OCI-LY7 (cell line): ENCODE results near the gene WNT16. TPM values are rescaled to one million over a fixed set of nuclear protein-coding genes. Genes with fewer than 3 reads are reported as not detected.

Source experiments
- BruUV-seq: library from RNA; stranded (reverse); fragments of 400-500 nt; replicated peaks from 2 replicates; lab custom pipeline; 2021; lab: Mats Ljungman, UMichigan
- CTCF ChIA-PET: fragments of 300-600 bp; sonication (Branson Sonifier 250); formaldehyde crosslinking; loops from one replicate; lab custom pipeline; 2022; ENCODE audit warnings: antibody characterized with exemption; ENCODE audit not compliant: unreplicated experiment; lab: Charles Lee
- POLR2A ChIA-PET: fragments of 300-600 bp; sonication (Branson Sonifier 250); formaldehyde crosslinking; loops from one replicate; lab custom pipeline; 2022; ENCODE audit warnings: antibody characterized with exemption; lab: Charles Lee
- DNase-seq: peaks from one replicate; pipeline ENCODE4 v3.0.0-alpha.2; 2015; ENCODE audit warnings: low spot score
- H2AFZ ChIP-seq: fragments of 200-600 bp; sonication (generic), shearing (Covaris generic); 2 replicates; pipeline ENCODE4 v1.6.1; 2014; ENCODE audit warnings: mild to moderate bottlenecking, antibody characterized with exemption, low read length, moderate library complexity
- H3K27ac ChIP-seq: fragments of 200-600 bp; sonication (generic); 2 replicates; pipeline ENCODE4 v1.5.1; 2014; ENCODE audit warnings: mixed run types, low read depth, mild to moderate bottlenecking, moderate library complexity, low read length, inconsistent platforms; ENCODE audit not compliant: poor library complexity, severe bottlenecking
- H3K36me3 ChIP-seq: fragments of 200-600 bp; sonication (generic); 2 replicates; pipeline ENCODE4 v1.6.1; 2014; ENCODE audit warnings: mild to moderate bottlenecking, antibody characterized with exemption, low read length, moderate library complexity, mixed read lengths; ENCODE audit not compliant: insufficient read depth
- H3K4me1 ChIP-seq: fragments of 200-600 bp; sonication (generic); 2 replicates; pipeline ENCODE4 v1.5.1; 2014; ENCODE audit warnings: mild to moderate bottlenecking, low read length; ENCODE audit not compliant: insufficient read depth, poor library complexity, severe bottlenecking
- H3K4me2 ChIP-seq: fragments of 200-600 bp; sonication (generic); 2 replicates; pipeline ENCODE4 v1.6.1; 2014; ENCODE audit warnings: mild to moderate bottlenecking, low read length
- H3K4me3 ChIP-seq: fragments of 200-600 bp; sonication (generic); 2 replicates; pipeline ENCODE4 v1.5.1; 2014; ENCODE audit warnings: mild to moderate bottlenecking, low read depth, low read length; ENCODE audit not compliant: poor library complexity, severe bottlenecking
- H3K79me2 ChIP-seq: fragments of 200-600 bp; sonication (generic); 2 replicates; pipeline ENCODE4 v1.6.1; 2016; ENCODE audit warnings: low read depth, mild to moderate bottlenecking, low read length, moderate library complexity, mixed read lengths; ENCODE audit not compliant: insufficient read depth
- H3K9me2 ChIP-seq: fragments of 200-600 bp; sonication (generic); 2 replicates; pipeline ENCODE4 v1.6.1; 2016; ENCODE audit warnings: mild to moderate bottlenecking, low read length, mixed read lengths; ENCODE audit not compliant: insufficient read depth
- H3K9me3 ChIP-seq: fragments of 200-600 bp; sonication (generic); 2 replicates; pipeline ENCODE4 v1.6.1; 2014; ENCODE audit warnings: mild to moderate bottlenecking, mixed run types, low read length, mixed read lengths
- H4K20me1 ChIP-seq: fragments of 200-600 bp; sonication (generic); 2 replicates; pipeline ENCODE4 v1.6.1; 2014; ENCODE audit warnings: mild to moderate bottlenecking, antibody characterized with exemption, low read length, moderate library complexity, mixed read lengths; ENCODE audit not compliant: insufficient read depth
- EZH2phosphoT487 ChIP-seq: fragments of 200-600 bp; sonication (generic); IDR thresholded peaks from 2 replicates; pipeline ENCODE4 v1.6.1; 2018; ENCODE audit warnings: low read depth, borderline replicate concordance, mild to moderate bottlenecking, mixed run types, antibody characterized with exemption, low read length, moderate library complexity, mixed read lengths
- intact Hi-C: fragments of 100-400 bp; cut with micrococcal nuclease; formaldehyde crosslinking; loops from one replicate; pipeline ENCODE4 v1.10.0; 2022; ENCODE audit not compliant: unreplicated experiment
- total RNA-seq, 2 experiments: library from RNA; depleted of rRNA in 1 of 2; stranded (reverse); fragments of >200 nt in 1 of 2; shearing (Covaris generic) in 1 of 2; gene quantifications; 2 replicates each; pipeline ENCODE4 v1.2.3, GENCODE V29; 2014 to 2022
- TF ChIP-seq, protein P1 (sequence below): fragments of 200-600 bp; sonication (generic); conservative IDR thresholded peaks from 2 replicates; pipeline ENCODE4 v1.5.1; 2014; ENCODE audit warnings: mild to moderate bottlenecking, antibody characterized with exemption, low read length, moderate library complexity, mixed read lengths

The WNT16 gene
- total RNA-seq, 2 experiments from 2014 or later, result not detected

DNA sequence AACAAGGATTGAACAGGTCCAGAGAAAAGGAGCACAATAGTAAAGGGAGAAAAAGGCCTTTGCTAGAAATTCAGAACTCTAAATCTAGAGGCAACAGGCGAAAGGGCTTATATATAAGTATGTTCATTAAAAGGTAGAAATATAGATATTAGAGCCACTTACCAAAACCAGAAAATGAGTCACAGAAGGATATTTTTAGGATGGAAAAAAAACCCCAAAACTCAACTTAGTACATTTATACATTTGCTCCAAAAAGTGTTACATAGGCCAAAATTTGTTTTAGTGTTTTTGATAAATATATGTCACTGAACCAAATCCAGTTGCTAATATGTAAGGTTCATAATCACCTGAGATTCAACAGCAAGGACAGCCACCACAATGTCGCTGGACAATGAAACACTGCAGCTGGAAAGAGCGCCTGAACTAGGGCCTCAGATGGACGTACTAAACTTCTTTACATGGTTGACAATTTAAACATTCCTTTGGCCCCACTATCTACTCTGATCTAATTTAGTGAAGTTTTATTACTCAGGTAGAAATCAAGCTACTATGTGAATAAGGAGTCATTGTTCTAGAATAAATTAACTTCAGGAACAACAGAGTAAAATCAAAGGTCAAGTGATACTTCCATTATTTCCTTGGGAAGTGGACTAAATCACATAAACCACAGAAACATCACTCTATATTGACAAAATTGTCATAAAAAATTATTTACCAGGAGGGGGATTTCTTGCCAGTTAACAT is 56.4 kb downstream of the WNT16 start:
- intact Hi-C loops, result no loop called here
- no TSS peak for BruUV-seq
- ChIA-PET POLR2A (interaction anchor here (0.6 to 4.2 kb wide), 5 partner anchors 10 to 13 kb away, joined by 3 to 21 read pairs (median 5); partner anchors contain the start of gene FAM3C), CTCF (interaction anchor here (1.2 kb wide), 1 partner anchor 11 kb away, joined by 6 read pairs; the partner anchor contains the start of gene FAM3C)
- no peak for DNase-seq
- no peak for TF ChIP-seq EZH2phosphoT487
- H3K27ac ChIP-seq, result no peak overlapping the region
- no peak overlapping the region for H2AFZ ChIP-seq
- H3K4me3 ChIP-seq, result no peak overlapping the region
- no peaks in the 10 kb centered on the region for H3K9me3 ChIP-seq
- peaks cover 13% of the 10 kb centered on the region for H3K36me3 ChIP-seq
- peaks cover 50% of the 10 kb centered on the region for H3K4me1 ChIP-seq
- peaks cover 32% of the 10 kb centered on the region for H4K20me1 ChIP-seq
- H3K79me2 ChIP-seq, result peaks cover 78% of the 10 kb centered on the region
- H3K9me2 ChIP-seq, result no peaks in the 10 kb centered on the region
- H3K4me2 ChIP-seq, result peak overlapping the region; percentile 28; the same call in 1 of the 2 replicates

GRCh38 chr7:121385800-121386179 is 57.0 kb downstream of the WNT16 start:
- ChIA-PET POLR2A (interaction anchor here (0.6 to 4.2 kb wide), 8 partner anchors 9 to 16 kb away, joined by 3 to 21 read pairs (median 4); partner anchors contain the start of gene FAM3C), CTCF (interaction anchor here (1.2 kb wide), 1 partner anchor 10 kb away, joined by 6 read pairs; the partner anchor contains the start of gene FAM3C)
- Histone ChIP-seq H3K9me3 (no peaks in the 10 kb centered on the region), H3K9me2 (no peaks in the 10 kb centered on the region), H3K36me3 (peaks cover 9% of the 10 kb centered on the region), H3K4me3 (no peak overlapping the region), H3K79me2 (peaks cover 78% of the 10 kb centered on the region), H3K27ac (no peak overlapping the region), H2AFZ (no peak overlapping the region), H4K20me1 (peaks cover 34% of the 10 kb centered on the region), H3K4me2 (peak overlapping the region; percentile 28; the same call in 1 of the 2 replicates), H3K4me1 (peaks cover 50% of the 10 kb centered on the region)
- TF ChIP-seq, protein P1, sequence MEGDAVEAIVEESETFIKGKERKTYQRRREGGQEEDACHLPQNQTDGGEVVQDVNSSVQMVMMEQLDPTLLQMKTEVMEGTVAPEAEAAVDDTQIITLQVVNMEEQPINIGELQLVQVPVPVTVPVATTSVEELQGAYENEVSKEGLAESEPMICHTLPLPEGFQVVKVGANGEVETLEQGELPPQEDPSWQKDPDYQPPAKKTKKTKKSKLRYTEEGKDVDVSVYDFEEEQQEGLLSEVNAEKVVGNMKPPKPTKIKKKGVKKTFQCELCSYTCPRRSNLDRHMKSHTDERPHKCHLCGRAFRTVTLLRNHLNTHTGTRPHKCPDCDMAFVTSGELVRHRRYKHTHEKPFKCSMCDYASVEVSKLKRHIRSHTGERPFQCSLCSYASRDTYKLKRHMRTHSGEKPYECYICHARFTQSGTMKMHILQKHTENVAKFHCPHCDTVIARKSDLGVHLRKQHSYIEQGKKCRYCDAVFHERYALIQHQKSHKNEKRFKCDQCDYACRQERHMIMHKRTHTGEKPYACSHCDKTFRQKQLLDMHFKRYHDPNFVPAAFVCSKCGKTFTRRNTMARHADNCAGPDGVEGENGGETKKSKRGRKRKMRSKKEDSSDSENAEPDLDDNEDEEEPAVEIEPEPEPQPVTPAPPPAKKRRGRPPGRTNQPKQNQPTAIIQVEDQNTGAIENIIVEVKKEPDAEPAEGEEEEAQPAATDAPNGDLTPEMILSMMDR, result no peak
- no peak for TF ChIP-seq EZH2phosphoT487
- BruUV-seq, result no TSS peak
- intact Hi-C loops, result no loop called here
- DNase-seq, result peak; percentile 38

DNA sequence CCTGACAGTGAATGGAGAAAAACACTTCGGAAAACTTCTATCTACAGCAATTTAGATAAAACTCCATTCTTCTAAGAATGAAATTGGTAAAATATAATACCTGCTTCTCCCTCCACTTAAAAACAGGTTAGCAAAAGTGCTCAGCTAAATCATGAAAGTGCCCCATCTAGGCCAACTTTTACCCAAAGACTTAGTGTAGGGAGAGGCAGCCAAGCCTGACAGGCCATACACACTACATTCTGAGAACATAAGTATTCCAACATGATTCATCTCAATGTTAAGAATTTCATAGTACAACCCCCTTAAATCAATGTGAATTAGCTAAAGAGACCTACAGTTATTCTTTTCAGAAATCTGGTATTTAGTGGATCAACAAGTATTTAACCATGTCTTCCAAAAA is 60.1 kb downstream of the WNT16 start:
- H4K20me1 ChIP-seq, result peaks cover 30% of the 10 kb centered on the region

More for the DNA sequence above, 60.1 kb downstream of the WNT16 start:
- ChIA-PET POLR2A (interaction anchor here (1.0 to 4.2 kb wide), 3 partner anchors 9 to 17 kb away, joined by 4 to 21 read pairs (median 20); no protein-coding TSS in a partner anchor), CTCF (interaction anchor here (1.3 kb wide), 1 partner anchor 8 kb away, joined by 4 read pairs; no protein-coding TSS in a partner anchor)
- peaks cover 85% of the 10 kb centered on the region for H3K79me2 ChIP-seq
- H3K4me3 ChIP-seq, result no peak overlapping the region
- H3K4me1 ChIP-seq, result peaks cover 25% of the 10 kb centered on the region
- no peaks in the 10 kb centered on the region for H3K9me3 ChIP-seq
- 0 out of 2 replicates have a peak overlapping the region, but pooled peaks have one; percentile 7 for H3K4me2 ChIP-seq
- no TSS peak for BruUV-seq
- no peak for TF ChIP-seq EZH2phosphoT487
- TF ChIP-seq, protein P1, result no peak
- no peak for DNase-seq
- H3K27ac ChIP-seq, result no peak overlapping the region
- intact Hi-C loops, result no loop called here
- peaks cover 18% of the 10 kb centered on the region for H3K36me3 ChIP-seq
- H3K9me2 ChIP-seq, result no peaks in the 10 kb centered on the region
- no peak overlapping the region for H2AFZ ChIP-seq
